Endothelial cell of umbilical vein (primary cell): Measurements from ENCODE around the gene ZBTB46. TPM values are rescaled to one million over a fixed set of nuclear protein-coding genes. Genes with fewer than 3 reads are reported as not detected.

Source experiments
- BruUV-seq: library from RNA; stranded (reverse); fragments of 400-500 nt; replicated peaks from 2 replicates; lab custom pipeline; 2021; lab: Mats Ljungman, UMichigan
- CTCF ChIA-PET: fragments of 300-600, 350-600 bp; sonication (Branson Sonifier 250); formaldehyde crosslinking; loops from one replicate; lab custom pipeline; 2021; ENCODE audit warnings: antibody characterized with exemption, inconsistent platforms; lab: Charles Lee
- POLR2A ChIA-PET: fragments of 300-600, 350-600 bp; sonication (Branson Sonifier 250); formaldehyde crosslinking; loops from one replicate; lab custom pipeline; 2021; ENCODE audit warnings: antibody characterized with exemption, inconsistent platforms; lab: Charles Lee
- DNase-seq: peaks from one replicate; pipeline ENCODE4 v3.0.0-alpha.2; 2011; ENCODE audit warnings: low read depth, low spot score
- FAIRE-seq: peaks from 2 replicates; lab custom pipeline; 2011; peaks lifted over from hg19 to GRCh38; lab: Jason Lieb, UNC
- H2AFZ ChIP-seq: 2 replicates; pipeline ENCODE4 v1.6.0; 2012; ENCODE audit warnings: low read depth, low read length, control low read depth, inconsistent platforms
- H3K27ac ChIP-seq: 2 replicates; pipeline ENCODE4 v1.5.1; 2011; ENCODE audit warnings: low read depth, mild to moderate bottlenecking, control low read depth, low read length, moderate library complexity; ENCODE audit not compliant: insufficient read depth
- H3K27me3 ChIP-seq, 2 experiments: 2 replicates each; pipeline versions ENCODE4 v1.6.0 to v1.6.1; 2011; ENCODE audit warnings: low read length in 2 of 2, mixed read lengths in 1 of 2; ENCODE audit not compliant: control insufficient read depth in 2 of 2, insufficient read depth in 2 of 2
- H3K36me3 ChIP-seq, 2 experiments: 2 replicates in 1 of 2; 3 replicates in 1 of 2; pipeline ENCODE4 v1.5.1; 2011; ENCODE audit warnings: low read length in 2 of 2, mild to moderate bottlenecking in 1 of 2, moderate library complexity in 1 of 2; ENCODE audit not compliant: control insufficient read depth in 2 of 2, insufficient read depth in 2 of 2; ENCODE audit errors: extremely low read depth in 1 of 2
- H3K4me1 ChIP-seq: 3 replicates; pipeline ENCODE4 v1.5.1; 2011; ENCODE audit warnings: mild to moderate bottlenecking, low read length; ENCODE audit not compliant: control insufficient read depth, insufficient read depth; ENCODE audit errors: extremely low read depth
- H3K4me2 ChIP-seq: 2 replicates; pipeline ENCODE4 v1.6.1; 2011; ENCODE audit warnings: low read length, control low read depth, mixed read lengths; ENCODE audit not compliant: insufficient read depth
- H3K4me3 ChIP-seq, 3 experiments: fragments of 200-600 bp in 1 of 3; sonication (generic), shearing (Covaris generic) in 1 of 3; replicated peaks in 1 of 3; 2 replicates each; pipeline ENCODE4 v1.5.1; 2011 to 2016; ENCODE audit warnings: control low read depth in 3 of 3, low read length in 3 of 3, mild to moderate bottlenecking in 2 of 3, inconsistent platforms in 1 of 3, low read depth in 1 of 3, moderate library complexity in 1 of 3; ENCODE audit not compliant: insufficient read depth in 1 of 3
- H3K79me2 ChIP-seq: 2 replicates; pipeline ENCODE4 v1.6.0; 2012; ENCODE audit warnings: low read length, inconsistent platforms; ENCODE audit not compliant: control insufficient read depth, insufficient read depth
- H3K9ac ChIP-seq: replicated peaks from 2 replicates; pipeline ENCODE3; 2011; ENCODE audit warnings: low read length, control low read depth; ENCODE audit not compliant: insufficient read depth; ENCODE audit errors: extremely low read depth
- H3K9me1 ChIP-seq: replicated peaks from 3 replicates; pipeline ENCODE4 v1.6.0; 2011; ENCODE audit warnings: mild to moderate bottlenecking, low read length; ENCODE audit not compliant: control insufficient read depth, insufficient read depth; ENCODE audit errors: extremely low read depth
- H3K9me3 ChIP-seq: replicated peaks from 2 replicates; pipeline ENCODE4 v1.5.1; 2012; ENCODE audit warnings: low read length, inconsistent platforms; ENCODE audit not compliant: control insufficient read depth, insufficient read depth
- H4K20me1 ChIP-seq: replicated peaks from 2 replicates; pipeline ENCODE3; 2011; ENCODE audit warnings: mild to moderate bottlenecking, low read length; ENCODE audit not compliant: control insufficient read depth, insufficient read depth; ENCODE audit errors: extremely low read depth
- CTCF ChIP-seq, 2 donors: IDR thresholded peaks; 1 replicate in 1 of 2; 2 replicates in 1 of 2; pipeline ENCODE4 v1.5.1; 2011; ENCODE audit warnings: low read length in 2 of 2, mild to moderate bottlenecking in 2 of 2, moderate library complexity in 2 of 2, control low read depth in 1 of 2, inconsistent platforms in 1 of 2, low read depth in 1 of 2; ENCODE audit not compliant: insufficient read depth in 1 of 2; ENCODE audit errors: extremely low read depth in 1 of 2
- EZH2 ChIP-seq: IDR thresholded peaks from 2 replicates; pipeline ENCODE4 v1.6.1; 2012; ENCODE audit warnings: borderline replicate concordance, low read depth, mild to moderate bottlenecking, moderate library complexity, low read length, inconsistent platforms; ENCODE audit not compliant: severe bottlenecking
- FOS ChIP-seq: IDR thresholded peaks from 2 replicates; pipeline ENCODE4 v1.6.1; 2011; ENCODE audit warnings: mild to moderate bottlenecking, low read length, moderate library complexity, borderline replicate concordance; ENCODE audit not compliant: insufficient read depth
- GATA2 ChIP-seq: IDR thresholded peaks from 2 replicates; pipeline ENCODE4 v1.7.0; 2011; ENCODE audit warnings: low read depth, mild to moderate bottlenecking, moderate library complexity, mixed read lengths, low read length; ENCODE audit not compliant: insufficient read length, insufficient read depth
- JUN ChIP-seq: IDR thresholded peaks from 2 replicates; pipeline ENCODE4 v1.6.1; 2011; ENCODE audit warnings: borderline replicate concordance, low read depth; ENCODE audit not compliant: insufficient read length, insufficient read depth
- MAX ChIP-seq: IDR thresholded peaks from 2 replicates; pipeline ENCODE4 v1.6.1; 2011; ENCODE audit not compliant: insufficient read depth, insufficient read length
- MYC ChIP-seq: IDR thresholded peaks from one replicate; pipeline ENCODE4 v1.6.1; 2011; ENCODE audit warnings: mild to moderate bottlenecking, low read depth, low read length
- POLR2A ChIP-seq: IDR thresholded peaks from 2 replicates; pipeline ENCODE4 v1.6.1; 2012; ENCODE audit warnings: low read depth, mild to moderate bottlenecking, control low read depth, low read length
- POLR2AphosphoS5 ChIP-seq: IDR thresholded peaks from 2 replicates; pipeline ENCODE4 v1.6.1; 2012; ENCODE audit warnings: low read depth, mild to moderate bottlenecking, control low read depth, low read length, moderate library complexity; ENCODE audit not compliant: insufficient read depth
- dilution Hi-C: fragments of 300-500 bp; cut with MboI; formaldehyde crosslinking; loops from one replicate; pipeline ENCODE4 v1.15.0; 2019; ENCODE audit warnings: low sequenced_read_pairs; ENCODE audit not compliant: extremely low pct_ligation_motif_present
- intact Hi-C: fragments of 100-400 bp; cut with micrococcal nuclease; formaldehyde crosslinking; loops from one replicate; pipeline ENCODE4 v1.10.0; 2022
- polyA plus RNA-seq, 4 experiments: library from polyadenylated mRNA; depleted of rRNA in 3 of 4; stranded (reverse) in 3 of 4; unstranded in 1 of 4; fragments of >200 nt; gene quantifications; 2 replicates each; pipeline versions ENCODE4 v1.2.1 to v1.2.3, GENCODE V29; 2011 to 2012; ENCODE audit warnings: missing spikeins in 1 of 4
- total RNA-seq: library from RNA; stranded (reverse); gene quantifications from 2 replicates; pipeline ENCODE4 v1.2.3, GENCODE V29; 2021

ZBTB46 gene
- total and polyA plus RNA-seq, 2 donors (not counting 3 experiments of a cell fraction or from before 2014, with no cell fraction given) = 1.3 to 7.1 TPM

- FAIRE-seq = no peak
- H3K9me3 ChIP-seq = no peaks in the 10 kb centered on the region
- BruUV-seq = no TSS peak
- H2AFZ ChIP-seq = no peak overlapping the region
- peaks cover 3% of the 10 kb centered on the region for H3K79me2 ChIP-seq
- no peak overlapping the region for H3K4me2 ChIP-seq
- intact Hi-C loops (loop anchor here (5.0 kb wide), 1 partner anchor 40 kb away; the partner anchor contains the start of gene TNFRSF6B), dilution Hi-C loops (no loop called here)
- H4K20me1 ChIP-seq = no peaks in the 10 kb centered on the region
- H3K4me1 ChIP-seq = peaks cover 9% of the 10 kb centered on the region
- no peak for DNase-seq
- TF ChIP-seq GATA2 = no peak
- TF ChIP-seq MAX = no peak
- no peak for TF ChIP-seq POLR2A
- TF ChIP-seq JUN = no peak
- TF ChIP-seq MYC = no peak
- TF ChIP-seq CTCF (IDR thresholded peaks at IDR 0.05; ENCODE audit: extremely low read depth in 1 of 2, insufficient read depth in 1 of 2, low read depth in 1 of 2, low read length in 2 of 2) = no peak
- TF ChIP-seq POLR2AphosphoS5 = no peak
- no peak for TF ChIP-seq EZH2
- no peak for TF ChIP-seq FOS
- no peak overlapping the region for H3K27ac ChIP-seq
- H3K9ac ChIP-seq = no peak overlapping the region
- ChIA-PET CTCF (no interaction called here), POLR2A (no interaction called here)
- H3K4me3 ChIP-seq = no peak overlapping the region
- no peaks in the 10 kb centered on the region for H3K27me3 ChIP-seq
- no peaks in the 10 kb centered on the region for H3K9me1 ChIP-seq
- H3K36me3 ChIP-seq = peaks cover 0 to 32% of the 10 kb centered on the region in 2 experiments
These were observed 93.4 kb downstream of the ZBTB46 start for GRCh38 chr20:63737695-63737944.
